ENCODE results near the gene ZMYND11.
A peak's percentile ranks its signal among the peaks of the same experiment; 100 is the strongest.

ZMYND11 gene

DNA sequence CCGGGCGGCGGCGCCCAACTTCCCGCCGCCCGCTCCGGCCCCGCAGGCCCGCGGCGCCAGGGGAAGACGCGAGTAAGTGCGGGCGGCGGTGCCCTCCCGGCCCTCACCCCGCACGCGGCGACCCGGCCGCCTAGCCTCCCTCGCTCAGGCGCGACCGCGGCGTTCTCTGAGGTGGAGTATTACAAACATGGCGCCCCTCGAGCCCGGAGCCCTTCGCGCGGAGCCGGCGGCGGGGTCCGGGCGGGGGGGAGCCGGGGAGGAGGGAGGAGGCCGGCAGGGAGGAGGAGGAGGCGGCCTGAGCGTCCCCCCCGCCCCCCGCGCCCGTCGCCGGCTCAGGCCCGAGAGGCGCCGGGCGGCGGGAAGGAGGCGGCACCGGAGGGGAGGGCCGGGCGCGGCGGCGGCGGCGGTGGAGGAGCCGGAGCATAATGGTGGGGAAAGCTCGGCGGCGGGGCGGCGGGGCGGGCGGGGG, at the start of gene ZMYND11:
Gene ZMYND11, plus strand, starts transcription at position 324 of the 469 bp plus-strand sequence. CDS start 44,558 bp downstream, outside the sequence.
- DNase-seq = peak; percentile 59

DNA sequence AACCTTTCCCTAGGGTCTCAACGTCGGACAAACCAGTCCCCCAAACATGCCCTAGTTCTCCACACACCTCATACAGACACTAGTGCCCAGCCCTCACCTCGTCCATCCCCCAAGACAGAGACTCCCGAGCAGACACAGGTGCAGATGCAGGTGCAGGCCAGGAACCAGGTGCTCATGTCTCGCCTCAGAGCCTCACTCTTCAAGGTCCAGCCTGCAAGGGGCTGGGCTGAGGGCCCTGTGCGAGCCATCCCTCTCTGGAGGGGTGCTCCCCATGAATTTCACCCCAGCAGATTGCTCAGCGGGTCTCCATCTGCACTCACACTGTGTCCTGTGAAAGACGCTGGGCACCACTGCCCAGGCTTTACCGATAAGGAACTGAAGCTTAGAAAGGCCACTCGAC, 49.2 kb upstream of the ZMYND11 start:
- DNase-seq = no peak

DNA sequence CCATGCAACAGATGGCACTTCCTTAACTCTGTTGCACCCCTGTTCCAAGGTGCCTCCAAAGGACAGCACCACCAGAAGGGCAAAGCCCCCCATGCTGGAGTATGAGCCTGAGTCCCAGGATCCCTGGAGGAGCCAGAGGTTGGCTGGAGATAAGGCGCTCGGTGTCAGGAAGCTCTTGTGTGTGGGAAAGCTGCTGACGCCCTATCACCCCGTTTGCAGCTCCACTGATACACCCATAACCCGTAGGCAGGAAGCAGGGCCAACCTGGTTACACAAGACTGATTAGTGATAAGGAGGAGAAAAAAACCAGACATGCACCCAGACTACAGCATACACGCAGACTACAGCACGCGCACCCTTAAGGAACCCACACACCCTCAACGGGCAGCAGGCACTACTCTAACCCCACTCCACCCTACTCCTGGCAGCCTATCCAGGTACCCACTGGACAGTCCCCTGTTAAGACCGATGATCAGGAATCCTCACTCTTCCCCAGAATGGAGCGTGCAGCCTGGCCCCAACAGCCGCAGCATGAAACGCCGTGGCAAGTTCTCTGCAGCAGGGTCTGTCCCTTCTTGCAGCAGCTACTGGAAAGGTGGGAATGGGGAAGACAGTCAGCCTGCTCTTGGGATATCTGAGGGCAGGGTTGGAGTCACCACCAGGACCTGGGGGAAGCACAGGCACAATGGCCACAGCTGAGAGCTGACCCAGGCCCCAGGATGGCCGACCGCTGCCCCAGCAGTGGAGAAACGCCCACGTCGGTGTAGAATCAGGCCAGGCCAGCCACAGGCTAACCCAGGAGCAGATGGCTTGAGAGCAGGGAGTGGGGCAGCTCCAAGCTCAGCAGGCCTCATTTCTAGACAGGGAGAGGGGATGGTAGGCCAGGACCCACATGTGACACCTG, 47.8 kb upstream of the ZMYND11 start:
- no peak for DNase-seq

DNA sequence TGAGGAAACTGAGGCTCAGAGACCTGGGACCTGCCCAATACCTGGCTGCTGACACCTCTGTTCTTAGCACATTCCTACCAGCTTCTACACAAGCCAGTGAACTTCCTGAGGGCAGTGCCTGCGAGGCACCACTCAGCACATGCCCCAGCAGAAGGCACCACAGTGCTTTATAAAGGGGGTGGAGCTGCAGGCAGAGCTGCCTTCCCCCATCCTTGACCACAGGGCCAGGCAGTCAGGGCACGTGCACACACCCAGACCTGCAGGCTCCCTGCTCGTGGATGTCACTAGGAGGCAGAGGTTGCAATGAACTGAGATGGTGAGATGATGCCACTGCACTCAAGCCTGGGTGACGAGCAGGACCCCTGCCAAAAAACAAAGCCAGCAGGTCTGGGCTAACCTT, 47.0 kb upstream of the ZMYND11 start:
- DNase-seq = no peak

DNA sequence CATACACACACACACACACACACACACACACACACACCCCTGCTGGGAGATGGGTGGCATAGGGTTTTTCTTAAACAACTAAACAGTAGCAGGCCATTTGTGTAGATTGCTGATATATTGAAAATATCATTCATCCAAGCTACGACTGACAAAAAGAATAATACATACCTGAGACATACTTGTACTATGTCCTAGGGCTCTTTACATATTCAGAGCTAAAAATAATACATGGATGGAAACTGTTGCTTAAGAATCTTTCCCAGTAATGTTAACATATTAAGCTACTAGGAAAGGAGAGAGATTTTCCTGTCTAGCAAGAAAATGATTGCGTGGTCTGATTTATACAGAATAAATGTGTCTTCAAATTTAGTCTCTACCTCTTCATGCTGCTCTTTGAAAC, 46.0 kb upstream of the ZMYND11 start:
- no peak for DNase-seq

DNA sequence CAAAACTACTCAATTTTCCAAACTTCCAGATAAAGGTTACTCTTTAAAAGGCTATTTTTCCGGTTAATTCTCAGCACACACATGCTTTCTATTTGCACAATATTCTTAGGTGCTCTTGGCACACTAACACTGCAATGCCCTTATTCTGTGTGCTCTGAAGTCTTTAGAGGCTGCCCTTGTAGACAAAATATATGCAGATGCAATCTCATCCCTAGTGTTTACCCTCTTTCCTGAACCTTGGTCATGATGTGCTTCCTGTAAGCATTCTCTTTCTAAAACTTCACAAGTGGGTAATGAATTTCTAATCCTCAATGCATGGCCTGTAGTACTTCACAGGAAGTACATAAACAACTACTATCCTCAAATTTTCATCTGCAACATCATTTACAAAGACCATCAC, 45.1 kb upstream of the ZMYND11 start:
- no peak for DNase-seq

DNA sequence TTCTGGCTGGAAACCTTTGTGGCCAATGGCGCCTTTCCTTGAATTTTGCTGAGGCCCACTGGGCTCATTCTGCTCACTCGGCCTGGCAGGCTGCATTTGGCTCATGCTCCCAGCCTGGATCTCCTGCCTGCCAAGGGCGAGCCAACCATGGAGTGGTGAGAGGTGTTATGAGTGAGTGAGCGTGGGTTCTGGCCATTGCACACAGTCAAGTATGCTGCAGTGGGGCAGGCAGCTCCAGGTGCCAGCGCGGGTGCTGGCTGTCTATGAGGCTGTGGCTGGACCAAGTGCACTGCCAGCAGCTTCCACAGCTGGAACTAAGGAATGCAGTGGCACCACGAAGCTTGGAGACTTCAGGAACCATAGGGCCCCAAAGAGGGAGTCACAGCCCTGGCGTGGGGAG, 43.9 kb upstream of the ZMYND11 start:
- no peak for DNase-seq

DNA sequence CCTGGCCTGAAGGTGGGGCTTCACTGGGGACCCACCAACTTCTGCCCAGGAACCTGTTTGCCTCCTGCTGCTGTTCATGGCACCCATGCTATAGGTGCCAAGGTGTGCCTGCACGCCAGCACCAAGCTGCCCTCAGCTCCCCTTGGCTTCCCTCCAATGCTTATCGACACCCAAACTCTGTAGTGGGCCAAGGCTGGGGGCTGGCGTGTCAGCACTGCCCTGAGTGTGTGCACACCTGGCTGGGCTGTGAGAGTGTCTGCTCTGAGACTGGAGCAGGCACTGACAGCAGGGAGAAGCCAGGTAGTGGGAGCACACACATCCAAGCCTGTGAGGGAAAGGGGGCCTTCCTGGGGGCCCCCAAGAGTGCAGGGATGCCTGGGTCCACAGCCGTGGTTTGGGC, 43.1 kb upstream of the ZMYND11 start:
- no peak for DNase-seq

DNA sequence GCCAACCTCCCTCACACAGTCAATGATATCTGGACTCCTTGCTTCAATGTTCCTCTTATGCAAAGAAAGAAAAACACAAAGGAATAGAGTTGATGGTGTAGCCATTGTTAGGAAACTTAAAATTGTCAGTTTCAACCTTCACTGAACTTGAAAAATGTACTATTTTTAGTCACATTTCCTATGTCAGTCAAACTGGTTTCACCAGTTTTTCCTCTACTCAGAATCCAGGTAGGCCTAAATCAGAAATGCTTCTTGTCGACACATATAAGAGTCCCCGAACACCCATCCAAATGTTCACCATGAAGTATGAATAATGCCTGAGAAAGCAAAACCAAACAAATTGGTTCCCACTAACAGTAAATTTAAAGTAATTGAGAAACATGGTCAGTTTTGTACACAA, 42.4 kb upstream of the ZMYND11 start:
- no peak for DNase-seq

DNA sequence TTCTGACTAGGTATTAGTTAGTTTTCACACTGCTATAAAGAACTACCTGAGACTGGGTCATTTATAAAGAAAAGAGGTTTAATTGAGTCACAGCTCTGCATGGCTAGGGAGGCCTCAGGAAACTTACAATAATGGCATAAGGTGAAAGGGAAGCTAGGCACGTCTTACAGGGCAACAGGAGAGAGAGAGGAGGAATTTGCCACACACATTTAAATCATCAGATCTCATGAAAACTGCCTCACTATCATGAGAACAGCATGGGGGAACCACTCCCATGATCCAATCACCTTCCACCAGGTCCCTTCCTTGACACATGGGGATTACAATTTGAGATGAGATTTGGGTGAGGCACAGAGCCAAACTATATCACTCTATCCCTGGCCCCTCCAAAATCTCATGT, 40.6 kb upstream of the ZMYND11 start:
- no peak for DNase-seq

DNA sequence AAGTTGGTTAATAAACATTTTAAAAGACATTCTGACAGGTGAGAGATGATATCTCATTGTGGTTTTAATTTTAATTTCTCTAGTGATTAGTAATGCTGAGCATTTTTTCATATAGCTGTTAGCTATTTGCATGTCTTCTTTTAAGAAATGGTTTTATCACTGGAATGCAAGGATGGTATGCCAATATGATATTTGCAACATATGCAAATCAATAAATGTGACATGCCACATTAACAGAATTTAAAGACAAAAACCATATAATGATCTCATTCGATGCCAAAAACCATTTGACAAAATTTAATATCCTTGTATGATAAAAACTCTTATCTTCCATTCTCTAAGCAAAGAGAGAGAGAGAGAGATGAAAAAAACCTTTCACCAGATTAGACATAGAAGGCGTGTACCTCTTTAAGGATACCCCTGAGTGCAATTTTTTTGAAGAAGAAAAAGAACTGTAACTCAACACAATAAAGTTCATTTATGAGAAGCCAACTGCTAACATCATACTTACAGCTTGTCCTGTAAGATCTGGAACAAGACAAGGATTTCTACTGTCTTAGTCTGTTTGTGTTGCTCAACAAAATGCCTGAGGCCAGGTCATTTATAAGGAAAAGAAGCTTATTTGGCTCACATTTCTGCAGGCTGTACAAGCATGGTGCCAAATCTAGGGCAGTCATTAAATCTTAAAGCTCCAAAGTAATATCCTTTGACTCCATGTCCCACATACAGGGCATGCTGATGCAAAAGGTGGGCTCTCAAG, 39.7 kb upstream of the ZMYND11 start:
- no peak for DNase-seq

DNA sequence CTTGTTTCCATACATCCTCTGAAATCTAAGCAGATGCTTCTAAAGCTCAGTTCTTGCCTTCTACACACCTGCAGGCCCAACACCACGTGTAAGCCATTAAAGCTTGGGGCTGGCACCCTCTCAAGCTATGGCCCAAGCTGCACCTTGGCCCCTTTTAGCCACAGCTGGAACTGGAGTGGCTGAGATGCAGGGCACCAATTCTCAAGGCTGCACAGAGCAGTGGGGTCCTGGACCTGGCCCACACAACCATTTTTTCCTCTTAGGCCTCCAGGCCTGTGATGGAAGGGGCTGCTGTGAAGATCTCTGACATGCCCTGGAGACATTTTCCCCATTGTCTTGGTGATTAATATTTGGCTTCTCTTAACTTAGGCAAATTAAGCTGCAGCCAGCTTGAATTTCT, 38.8 kb upstream of the ZMYND11 start:
- DNase-seq = no peak

DNA sequence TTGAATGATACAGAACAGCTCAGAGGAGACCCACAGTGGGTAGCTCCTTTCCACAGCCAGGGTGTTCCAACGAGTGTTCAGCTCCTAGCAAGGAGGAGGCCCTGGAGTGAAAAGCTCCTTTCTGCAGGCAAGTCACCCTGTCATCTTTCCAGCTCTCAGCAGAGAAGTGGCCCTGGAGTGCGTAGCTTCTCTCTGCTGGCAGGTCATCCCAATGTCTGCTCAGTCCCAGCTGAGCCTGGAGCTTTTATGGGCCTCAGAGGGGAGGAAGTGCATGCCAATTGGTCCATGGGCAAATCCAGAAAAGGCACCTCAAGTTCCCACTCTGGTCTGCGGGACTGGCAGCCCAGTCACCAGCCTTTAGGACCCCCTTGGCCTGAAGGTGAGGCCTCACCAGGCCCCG, 30.8 kb upstream of the ZMYND11 start:
- no peak for DNase-seq

DNA sequence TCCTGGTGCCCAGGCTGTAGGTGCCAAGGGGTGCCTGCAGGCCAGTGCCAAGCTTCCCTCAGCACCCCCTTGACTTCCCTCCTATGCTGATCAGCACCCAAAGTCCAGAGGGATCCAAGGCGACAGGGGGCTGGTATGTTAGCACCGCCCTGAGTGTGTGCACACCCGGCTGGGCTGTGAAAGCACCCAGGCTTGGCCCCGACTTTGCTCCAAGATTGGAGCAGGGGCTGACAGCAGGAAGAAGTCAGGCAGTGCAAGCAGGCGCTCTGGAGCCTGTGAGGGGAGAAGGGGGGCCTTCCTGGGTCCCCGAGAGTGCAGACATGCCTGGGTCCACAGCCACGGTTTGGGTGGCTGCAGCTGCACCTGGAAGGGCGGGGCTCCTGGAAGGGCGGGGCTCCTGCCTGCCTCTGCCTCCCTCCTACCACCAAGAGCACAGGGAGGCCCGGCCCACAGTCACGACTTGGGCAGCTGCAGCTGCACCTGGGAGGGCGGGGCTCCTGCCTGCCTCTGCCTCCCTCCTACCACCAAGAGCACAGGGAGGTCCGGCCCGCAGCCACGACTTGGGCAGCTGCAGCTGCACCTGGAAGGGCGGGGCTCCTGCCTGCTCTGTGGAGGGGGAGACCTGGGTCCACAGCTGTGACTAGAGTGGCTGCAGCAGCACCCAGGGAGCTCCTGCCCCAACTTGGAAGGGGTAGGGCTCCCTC, 30.2 kb upstream of the ZMYND11 start:
- DNase-seq = no peak

DNA sequence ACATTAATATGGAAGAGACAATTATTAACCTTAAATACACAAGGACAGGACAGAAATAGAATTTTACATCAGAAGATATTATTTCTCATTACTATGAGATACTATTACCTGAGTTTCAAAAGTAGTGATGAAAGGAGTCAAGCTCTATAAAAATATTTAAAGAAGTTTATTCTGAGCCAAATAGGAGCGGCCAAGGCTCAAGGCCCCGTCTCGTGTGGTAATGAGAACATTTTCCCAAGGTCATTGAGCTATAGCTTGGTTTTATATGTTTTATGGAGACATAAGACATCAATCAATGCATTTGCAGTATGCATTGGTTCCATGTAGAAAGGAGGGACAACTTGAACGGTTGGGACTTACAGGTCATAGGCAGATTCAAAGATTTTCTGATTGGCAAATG, 29.4 kb upstream of the ZMYND11 start:
- no peak for DNase-seq

DNA sequence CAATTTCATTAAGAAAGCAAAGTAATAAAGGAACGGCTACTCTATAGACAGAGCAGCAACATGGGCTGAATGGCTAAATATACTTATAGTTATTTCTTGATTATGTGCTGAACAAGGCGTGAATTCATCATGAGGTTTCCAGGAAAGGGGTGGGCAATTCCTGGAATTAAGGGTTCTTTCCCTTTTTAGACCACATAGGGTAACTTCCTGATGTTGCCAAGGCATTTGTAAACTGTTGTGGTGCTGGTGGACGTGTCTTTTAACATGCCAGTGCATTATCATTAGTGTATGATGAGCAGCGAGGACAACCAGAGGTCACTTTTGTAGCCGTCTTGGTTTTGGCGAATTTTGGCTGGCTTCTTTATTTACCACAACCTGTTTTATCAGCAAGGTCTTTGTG, 28.5 kb upstream of the ZMYND11 start:
- DNase-seq = peak in 1 of 2 experiments; percentile 22

DNA sequence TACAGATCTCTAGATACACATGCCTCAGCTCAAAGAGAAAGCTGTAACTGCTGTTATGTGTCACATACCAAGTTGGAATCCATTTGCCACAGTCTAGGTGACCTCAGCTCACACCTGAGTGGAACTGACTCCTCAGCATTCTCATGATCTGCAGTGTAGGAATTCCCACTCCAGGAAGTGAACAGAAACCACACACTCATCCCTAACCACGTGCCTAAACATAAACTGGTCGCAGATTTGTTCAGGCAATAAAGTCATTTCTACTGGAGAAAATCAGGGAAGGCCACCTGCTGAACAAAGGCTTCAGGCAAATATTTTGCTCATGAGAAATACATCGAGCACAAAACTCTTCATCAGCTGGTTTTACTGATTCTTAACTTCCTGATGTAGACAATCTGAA, 23.0 kb upstream of the ZMYND11 start:
- DNase-seq = no peak

DNA sequence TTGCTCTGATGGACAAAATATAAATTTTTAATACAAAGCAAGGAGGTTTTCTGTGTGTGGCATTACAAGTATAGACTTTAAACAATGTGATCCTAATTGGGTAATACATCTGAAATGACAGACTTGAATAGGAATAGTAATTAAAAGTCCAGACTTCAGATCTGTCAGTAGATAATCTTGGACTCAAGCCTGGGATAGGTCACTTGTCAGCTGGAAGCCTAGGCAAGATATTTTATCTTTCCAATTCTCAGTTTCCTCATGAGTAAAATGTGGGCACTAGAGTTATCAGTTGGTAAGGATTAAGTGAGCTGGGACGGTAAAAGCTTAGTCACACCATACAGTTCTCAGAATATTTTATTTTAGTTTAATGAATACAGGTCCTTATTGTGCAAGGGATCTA, 10.4 kb upstream of the ZMYND11 start:
- no peak for DNase-seq

DNA sequence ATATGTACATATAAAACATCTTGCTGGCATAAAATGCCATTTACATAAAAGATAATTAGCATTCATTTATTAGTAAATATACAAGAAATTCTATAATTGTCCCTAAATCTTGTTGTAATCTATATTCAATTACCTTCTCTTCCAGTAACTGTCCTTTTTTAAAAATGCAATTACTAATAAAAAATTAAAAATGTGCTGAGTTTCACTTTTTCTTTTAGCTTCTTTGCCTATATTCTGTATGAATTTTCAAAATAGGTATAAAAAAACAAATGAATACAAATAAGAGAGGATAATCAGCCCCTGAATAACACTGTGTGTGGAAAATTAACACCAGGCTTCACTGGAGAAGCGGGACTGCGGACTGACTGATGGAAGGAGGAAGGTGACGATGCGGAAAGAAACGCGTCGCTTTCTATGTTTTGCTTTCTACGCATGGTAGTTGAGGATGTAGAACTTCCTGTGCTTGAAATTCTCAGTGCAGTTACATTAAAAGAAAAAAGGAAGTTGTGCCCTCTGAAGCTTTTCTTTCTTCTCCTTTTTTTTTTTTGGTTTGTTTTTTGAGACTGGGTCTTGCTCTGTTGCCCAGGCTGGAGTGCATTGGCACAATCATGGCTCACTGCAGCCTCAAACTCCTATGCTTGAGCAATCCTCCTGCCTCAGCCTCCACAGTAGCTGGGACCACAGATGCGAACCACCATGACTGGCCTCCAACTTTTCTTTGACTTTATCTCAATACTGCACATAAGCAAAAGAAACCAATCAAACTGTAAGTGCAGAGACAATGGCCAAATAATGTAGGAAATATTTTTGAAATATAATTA, 7.4 kb upstream of the ZMYND11 start:
- DNase-seq = peak; percentile 11 to 36

DNA sequence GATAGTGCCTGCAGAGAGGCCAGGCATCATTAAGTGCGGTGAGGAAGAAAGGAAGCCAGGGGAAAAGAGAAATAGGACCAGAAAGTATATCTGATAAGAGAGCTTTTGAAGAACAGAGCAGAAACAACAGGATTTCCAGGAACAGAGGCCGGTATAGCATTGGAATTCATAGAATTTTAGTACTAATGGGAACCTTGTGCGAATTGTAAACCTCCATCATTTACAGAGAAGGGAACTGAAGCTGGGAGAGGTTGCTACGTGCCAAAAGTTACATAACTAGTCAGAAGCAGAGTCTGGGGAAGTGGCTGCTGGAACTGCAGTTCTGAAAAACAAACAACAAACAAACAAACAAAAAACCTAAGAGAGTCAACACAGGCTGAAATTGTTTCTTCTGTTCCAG, 5.4 kb upstream of the ZMYND11 start:
- DNase-seq = no peak

DNA sequence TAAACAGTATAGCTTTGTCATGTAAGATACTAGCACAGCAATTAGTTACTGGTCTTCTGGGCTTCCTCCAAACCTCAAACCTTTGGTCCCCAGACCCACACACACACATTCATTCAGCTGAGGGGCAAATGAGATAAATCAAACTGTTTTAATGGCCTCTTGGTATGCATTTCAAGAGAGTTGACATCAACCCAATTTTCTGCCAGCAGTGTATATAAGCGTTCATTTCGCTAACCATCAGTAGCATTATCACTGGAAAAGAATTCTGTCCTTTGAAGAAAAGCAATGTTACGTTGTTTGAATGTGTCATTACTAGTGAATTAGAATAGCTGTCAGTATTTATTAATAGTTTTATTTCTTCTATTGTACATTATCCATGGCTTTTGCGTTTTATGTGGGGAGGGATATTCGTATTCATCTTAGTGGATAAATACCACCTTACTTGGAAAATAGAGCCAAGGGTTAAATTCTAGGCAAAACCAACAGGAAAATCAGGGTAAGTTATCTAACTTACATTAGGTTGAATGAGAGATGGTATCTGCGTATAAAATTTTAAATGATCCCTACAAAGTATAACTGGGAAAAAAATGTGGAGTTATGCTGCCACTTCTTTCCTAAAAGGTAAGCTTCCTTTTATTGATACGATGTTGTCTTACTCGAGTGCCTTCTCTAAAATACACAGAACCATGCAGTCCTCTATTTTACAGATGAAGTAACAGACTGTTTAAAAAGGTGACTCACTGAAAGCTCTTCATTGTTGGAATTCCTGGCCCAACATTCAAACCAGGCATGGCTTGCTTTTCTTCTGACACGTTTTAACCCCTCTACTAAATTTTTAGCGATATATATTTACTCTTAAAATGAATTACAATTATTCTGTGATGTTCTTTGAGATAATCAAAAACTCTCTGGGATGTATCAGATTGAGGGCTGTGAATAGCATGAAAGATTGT, 2.0 kb upstream of the ZMYND11 start:
- DNase-seq = no peak
